Activated naive CD8-positive, alpha-beta T cell treated with anti-CD3 and anti-CD28 coated beads for 36 hours (primary cell): ENCODE results near the gene SEMA4A. TPM values are rescaled to one million over a fixed set of nuclear protein-coding genes. Genes with fewer than 3 reads are reported as not detected.
"Not testable (repeated sequence)": the region's sequence is repeated elsewhere in the genome, so short reads cannot be mapped to it uniquely, and the experiment has no call there.

ENCODE experiments used
- DNase-seq: peaks from one replicate; pipeline ENCODE4 v3.0.0; 2021
- H3K27ac Mint-ChIP-seq: one replicate; pipeline ENCODE4 v1.8.0; 2022; ENCODE audit warnings: mild to moderate bottlenecking, moderate library complexity, mixed read lengths
- H3K27me3 Mint-ChIP-seq: one replicate; pipeline ENCODE4 v1.8.0; 2022; ENCODE audit warnings: mild to moderate bottlenecking, mixed read lengths
- H3K36me3 Mint-ChIP-seq: one replicate; pipeline ENCODE4 v1.8.0; 2021; ENCODE audit warnings: mild to moderate bottlenecking, mixed read lengths
- H3K4me1 Mint-ChIP-seq: one replicate; pipeline ENCODE4 v1.8.0; 2021; ENCODE audit warnings: mixed read lengths
- H3K4me3 Mint-ChIP-seq: one replicate; pipeline ENCODE4 v1.8.0; 2022; ENCODE audit warnings: mild to moderate bottlenecking, moderate library complexity, mixed read lengths
- H3K9me3 Mint-ChIP-seq: one replicate; pipeline ENCODE4 v1.8.0; 2022; ENCODE audit warnings: mixed read lengths
- total RNA-seq, 2 experiments: library from RNA; stranded (reverse); gene quantifications; one replicate each; pipeline ENCODE4 v1.2.3, GENCODE V29; 2021

The SEMA4A gene
- total RNA-seq, 2 experiments from 2014 or later, result 13.2 to 16.1 TPM

DNA sequence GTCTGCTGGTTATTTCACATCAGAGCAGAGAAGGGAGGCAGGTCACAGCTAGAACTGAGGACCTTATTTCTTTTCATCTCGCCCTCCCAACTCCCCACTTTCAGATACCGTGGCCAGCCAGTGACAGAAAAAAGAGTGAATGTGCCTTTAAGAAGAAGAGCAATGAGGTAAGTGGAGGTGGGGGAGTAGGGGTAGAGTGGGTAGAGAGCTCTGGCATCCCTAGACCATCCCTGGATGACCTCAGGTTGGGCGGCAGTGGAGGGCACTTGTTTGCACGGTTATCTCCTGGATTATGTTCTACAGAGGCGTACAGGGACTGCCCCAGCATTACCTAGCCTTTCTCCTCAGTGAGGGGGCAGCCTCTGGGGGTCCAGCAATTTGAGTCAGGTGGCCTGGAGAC is 4.6 kb downstream of the SEMA4A start:
- Mint-ChIP-seq H3K36me3 (peaks cover 4% of the 10 kb centered on the region), H3K4me3 (no peak overlapping the region), H3K27me3 (peaks cover 3% of the 10 kb centered on the region), H3K27ac (no peak overlapping the region), H3K4me1 (peaks cover 43% of the 10 kb centered on the region), H3K9me3 (no peaks in the 10 kb centered on the region)
- no peak for DNase-seq

DNA sequence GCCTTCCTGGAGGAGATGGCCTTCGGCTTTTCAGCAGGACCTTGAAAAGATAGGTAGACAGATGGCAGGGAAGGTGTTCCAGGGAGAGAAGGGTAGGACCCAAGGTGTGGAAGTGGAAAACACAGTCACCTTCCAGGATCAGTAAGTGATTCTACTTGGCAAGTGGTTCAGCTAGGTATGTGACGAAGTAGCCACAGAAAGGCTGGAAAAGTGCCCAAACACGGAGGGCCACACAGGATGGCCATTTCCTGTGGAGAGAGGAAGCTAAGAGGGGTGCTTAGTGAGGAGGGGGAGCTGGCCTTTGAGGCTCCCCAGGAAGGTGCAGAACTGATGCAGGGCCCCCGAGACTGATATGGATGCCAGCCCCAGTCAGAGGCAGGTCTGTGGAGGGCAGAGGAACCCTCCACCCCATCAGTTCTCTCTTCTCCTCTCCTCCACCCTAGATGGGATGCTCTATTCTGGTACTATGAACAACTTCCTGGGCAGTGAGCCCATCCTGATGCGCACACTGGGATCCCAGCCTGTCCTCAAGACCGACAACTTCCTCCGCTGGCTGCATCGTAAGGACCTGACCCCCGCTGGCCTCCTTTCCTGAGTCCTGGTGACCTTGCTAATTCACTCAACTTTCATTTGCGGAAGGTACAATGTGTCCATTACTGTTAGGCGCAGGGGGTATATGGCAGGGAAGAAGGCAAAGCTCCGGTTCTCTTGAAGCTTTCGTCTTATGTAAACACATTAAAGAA is 6.8 kb downstream of the SEMA4A start:
- Mint-ChIP-seq H3K27me3 (peaks cover 3% of the 10 kb centered on the region), H3K4me1 (peaks cover 28% of the 10 kb centered on the region), H3K36me3 (peaks cover 11% of the 10 kb centered on the region), H3K4me3 (peak overlapping the region; percentile 41), H3K27ac (no peak overlapping the region), H3K9me3 (peaks cover 3% of the 10 kb centered on the region)
- DNase-seq, result no peak

DNA sequence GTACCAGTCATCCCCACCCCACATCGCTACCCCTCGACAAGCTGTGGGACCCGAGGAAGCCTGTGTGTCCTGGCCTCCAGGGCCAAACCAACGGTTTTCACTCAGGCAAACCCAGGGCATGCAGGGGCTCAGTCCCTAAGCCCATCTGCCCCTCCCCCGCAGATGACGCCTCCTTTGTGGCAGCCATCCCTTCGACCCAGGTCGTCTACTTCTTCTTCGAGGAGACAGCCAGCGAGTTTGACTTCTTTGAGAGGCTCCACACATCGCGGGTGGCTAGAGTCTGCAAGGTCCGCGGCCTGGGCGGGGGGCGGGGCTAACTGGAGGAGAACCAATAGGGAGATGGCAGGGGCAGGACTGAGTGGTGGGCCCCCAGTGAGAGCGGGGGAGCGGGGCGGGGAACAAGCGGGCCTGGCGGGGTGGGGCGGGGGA is 7.4 kb downstream of the SEMA4A start:
- peaks cover 5% of the 10 kb centered on the region for H3K9me3 Mint-ChIP-seq
- H3K36me3 Mint-ChIP-seq, result peaks cover 13% of the 10 kb centered on the region
- peak overlapping the region; percentile 41 for H3K4me3 Mint-ChIP-seq
- peaks cover 26% of the 10 kb centered on the region for H3K4me1 Mint-ChIP-seq
- peaks cover 3% of the 10 kb centered on the region for H3K27me3 Mint-ChIP-seq
- no peak overlapping the region for H3K27ac Mint-ChIP-seq
- peak; percentile 55 for DNase-seq

DNA sequence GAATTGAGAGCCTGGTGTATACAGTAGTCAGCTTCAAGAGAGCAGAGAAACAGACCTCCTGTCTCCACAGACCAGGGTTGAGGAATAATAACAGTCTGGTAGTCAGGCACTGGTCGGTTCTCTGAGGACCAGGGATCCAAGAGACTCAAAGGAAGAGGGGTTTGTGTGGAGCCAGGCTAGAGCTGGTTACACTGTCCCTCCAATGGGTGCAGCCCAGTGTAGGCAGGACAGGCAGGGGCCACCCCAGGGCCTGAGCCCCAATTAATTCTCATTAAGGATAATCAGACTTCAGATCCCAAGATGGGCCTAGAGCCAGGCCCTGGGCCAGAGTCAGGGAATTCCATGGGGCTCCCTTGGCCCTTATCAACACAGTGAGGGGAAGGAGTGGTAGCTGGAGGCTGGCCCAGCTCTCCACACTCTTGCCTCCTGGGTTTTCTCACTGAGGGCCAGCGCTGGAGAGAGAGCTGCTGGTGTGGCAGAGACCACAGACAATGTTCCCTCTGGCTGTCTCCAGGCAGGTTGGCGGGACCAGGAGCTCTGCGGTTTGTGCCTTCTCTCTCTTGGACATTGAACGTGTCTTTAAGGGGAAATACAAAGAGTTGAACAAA is 9.1 kb downstream of the SEMA4A start:
- no peak for DNase-seq
- Mint-ChIP-seq H3K36me3 (peaks cover 18% of the 10 kb centered on the region), H3K4me1 (peaks cover 16% of the 10 kb centered on the region), H3K27me3 (no peaks in the 10 kb centered on the region), H3K9me3 (peaks cover 5% of the 10 kb centered on the region), H3K27ac (no peak overlapping the region), H3K4me3 (no peak overlapping the region)

DNA sequence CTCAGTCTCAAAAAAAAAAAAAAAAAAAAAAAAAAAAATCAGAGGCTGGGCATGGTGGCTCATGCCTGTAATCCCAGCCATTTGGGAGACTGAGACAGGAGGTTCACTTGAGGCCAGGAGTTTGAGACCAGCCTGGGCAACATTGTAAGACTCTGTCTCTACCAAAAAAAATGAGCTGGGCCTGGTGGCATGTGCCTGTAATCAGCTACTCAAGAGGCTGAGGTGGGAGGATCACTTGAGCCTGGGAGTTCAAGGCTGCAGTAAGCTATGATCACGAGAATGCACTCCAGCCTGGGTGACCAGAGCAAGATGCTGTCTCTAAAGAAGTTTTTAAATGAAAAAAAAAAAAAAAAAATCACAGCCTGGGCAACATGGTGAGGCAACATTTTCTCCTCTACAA is 10.3 kb downstream of the SEMA4A start:
- DNase-seq, result no peak
- Mint-ChIP-seq H3K27ac (no peak overlapping the region), H3K4me3 (no peak overlapping the region), H3K27me3 (no peaks in the 10 kb centered on the region), H3K36me3 (peaks cover 19% of the 10 kb centered on the region), H3K9me3 (peaks cover 5% of the 10 kb centered on the region), H3K4me1 (peaks cover 16% of the 10 kb centered on the region)

DNA sequence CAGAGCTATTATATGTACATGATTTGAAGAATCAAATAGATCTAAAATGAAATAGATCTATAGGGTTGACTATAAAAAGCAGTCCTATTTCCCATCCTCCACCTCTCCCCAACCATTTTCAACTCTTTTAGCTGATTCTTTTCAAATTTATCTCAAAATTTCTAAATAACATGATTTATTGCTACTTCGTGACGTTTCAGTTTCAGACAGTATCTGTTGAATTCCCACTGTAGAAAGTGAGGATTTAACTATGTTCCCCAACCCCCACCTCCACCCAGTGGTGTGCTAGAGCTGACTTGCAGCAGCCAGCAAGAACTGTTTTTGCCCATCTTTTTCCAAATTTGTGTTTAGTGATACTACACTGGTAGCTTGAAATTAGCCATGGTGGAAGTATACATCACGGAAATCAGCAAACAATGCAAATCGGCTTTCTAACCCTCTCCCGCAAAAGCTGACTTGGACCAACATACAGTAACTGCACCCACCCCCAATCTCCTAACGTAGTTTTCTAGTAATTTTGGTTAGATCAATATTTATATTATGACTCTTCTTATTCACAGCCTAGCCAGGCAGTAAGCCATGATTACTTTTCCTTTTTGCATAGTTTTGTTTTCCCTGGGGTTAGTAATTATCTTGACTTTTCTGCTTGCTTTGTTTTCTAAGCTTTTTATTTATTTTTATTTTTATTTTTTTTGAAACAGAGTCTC is 10.9 kb downstream of the SEMA4A start:
- Mint-ChIP-seq H3K27ac (no peak overlapping the region), H3K4me3 (no peak overlapping the region), H3K4me1 (peaks cover 15% of the 10 kb centered on the region), H3K36me3 (peaks cover 19% of the 10 kb centered on the region), H3K9me3 (peaks cover 5% of the 10 kb centered on the region), H3K27me3 (no peaks in the 10 kb centered on the region)
- no peak for DNase-seq

DNA sequence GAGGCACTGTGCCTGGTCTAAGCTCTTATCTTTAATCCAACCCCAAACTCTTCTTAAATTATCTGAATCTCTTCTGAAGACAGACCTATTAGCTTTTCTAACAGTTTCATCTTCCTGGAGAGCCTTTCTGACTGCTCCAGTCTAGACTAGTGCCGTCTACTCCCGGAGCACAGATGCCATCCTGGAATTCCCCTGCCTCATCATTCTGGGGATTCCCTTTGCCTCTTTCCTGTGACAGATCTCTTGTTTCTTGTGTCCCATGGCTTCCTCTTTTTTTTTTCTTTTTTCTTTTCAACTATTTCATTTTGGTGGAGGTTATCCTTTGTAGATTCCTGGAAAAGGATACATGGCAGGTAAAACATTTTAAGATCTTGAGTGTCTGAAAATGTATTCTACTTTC is 11.7 kb downstream of the SEMA4A start:
- H3K4me3 Mint-ChIP-seq, result no peak overlapping the region
- peaks cover 5% of the 10 kb centered on the region for H3K9me3 Mint-ChIP-seq
- H3K4me1 Mint-ChIP-seq, result peaks cover 15% of the 10 kb centered on the region
- no peak for DNase-seq
- H3K27me3 Mint-ChIP-seq, result no peaks in the 10 kb centered on the region
- H3K36me3 Mint-ChIP-seq, result peaks cover 19% of the 10 kb centered on the region
- no peak overlapping the region for H3K27ac Mint-ChIP-seq

DNA sequence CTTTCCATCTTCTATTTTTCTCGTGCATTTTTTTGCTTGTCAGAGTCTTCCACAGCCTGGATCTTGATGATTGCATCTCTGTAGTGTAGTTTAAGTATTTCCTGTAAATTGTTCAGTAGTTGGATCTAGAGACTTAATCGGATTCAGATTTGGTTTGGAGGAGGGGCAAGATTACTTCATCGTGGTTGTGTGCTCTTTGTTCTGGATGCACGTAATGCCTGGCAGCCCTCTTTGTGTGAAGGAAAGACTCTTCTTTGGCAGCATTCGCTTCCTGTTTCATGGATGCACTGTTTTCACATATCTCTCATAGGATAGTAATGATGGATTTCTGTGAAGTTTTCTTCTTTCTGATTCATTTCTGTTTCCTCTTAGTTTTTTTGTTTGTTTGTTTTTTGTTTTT is 14.2 kb downstream of the SEMA4A start:
- DNase-seq, result no peak
- Mint-ChIP-seq H3K27me3 (no peaks in the 10 kb centered on the region), H3K4me1 (peaks cover 3% of the 10 kb centered on the region), H3K27ac (no peak overlapping the region), H3K4me3 (no peak overlapping the region), H3K9me3 (peaks cover 5% of the 10 kb centered on the region), H3K36me3 (peaks cover 16% of the 10 kb centered on the region)

DNA sequence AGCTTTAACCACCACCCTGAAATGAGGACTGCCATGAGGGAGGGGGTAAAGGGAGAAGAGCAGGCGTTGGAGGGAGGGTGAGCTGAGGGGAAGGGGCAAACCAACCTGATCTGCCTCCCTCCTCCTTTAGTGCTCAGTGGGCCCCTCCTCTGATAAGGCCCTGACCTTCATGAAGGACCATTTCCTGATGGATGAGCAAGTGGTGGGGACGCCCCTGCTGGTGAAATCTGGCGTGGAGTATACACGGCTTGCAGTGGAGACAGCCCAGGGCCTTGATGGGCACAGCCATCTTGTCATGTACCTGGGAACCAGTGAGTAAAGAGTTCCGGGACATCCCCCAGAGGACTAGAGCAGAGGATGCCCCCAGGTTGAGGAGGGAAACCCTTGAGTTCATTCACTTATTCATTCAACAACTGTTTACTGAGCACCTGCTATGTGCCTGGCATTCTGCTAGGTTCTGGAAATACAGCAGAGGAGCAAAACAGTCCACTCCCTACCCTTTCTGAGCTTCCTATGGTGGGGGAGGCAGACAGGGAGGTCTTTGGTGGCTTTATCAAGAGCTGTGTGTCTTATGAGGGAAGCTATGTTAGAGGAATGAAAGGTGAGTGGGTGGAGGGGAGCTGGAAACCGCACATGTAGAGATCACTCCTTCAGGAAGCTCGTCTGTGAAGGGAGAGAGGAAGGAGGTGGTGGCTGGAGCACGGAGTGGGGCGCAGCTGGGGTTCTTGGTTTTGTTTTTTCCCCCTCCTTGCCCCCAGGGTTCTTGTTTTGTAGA is 19.5 kb downstream of the SEMA4A start:
- H3K36me3 Mint-ChIP-seq, result peaks cover 3% of the 10 kb centered on the region
- no peak overlapping the region for H3K27ac Mint-ChIP-seq
- no peak for DNase-seq
- H3K9me3 Mint-ChIP-seq, result no peaks in the 10 kb centered on the region
- H3K4me1 Mint-ChIP-seq, result peaks cover 11% of the 10 kb centered on the region
- no peaks in the 10 kb centered on the region for H3K27me3 Mint-ChIP-seq
- no peak overlapping the region for H3K4me3 Mint-ChIP-seq

DNA sequence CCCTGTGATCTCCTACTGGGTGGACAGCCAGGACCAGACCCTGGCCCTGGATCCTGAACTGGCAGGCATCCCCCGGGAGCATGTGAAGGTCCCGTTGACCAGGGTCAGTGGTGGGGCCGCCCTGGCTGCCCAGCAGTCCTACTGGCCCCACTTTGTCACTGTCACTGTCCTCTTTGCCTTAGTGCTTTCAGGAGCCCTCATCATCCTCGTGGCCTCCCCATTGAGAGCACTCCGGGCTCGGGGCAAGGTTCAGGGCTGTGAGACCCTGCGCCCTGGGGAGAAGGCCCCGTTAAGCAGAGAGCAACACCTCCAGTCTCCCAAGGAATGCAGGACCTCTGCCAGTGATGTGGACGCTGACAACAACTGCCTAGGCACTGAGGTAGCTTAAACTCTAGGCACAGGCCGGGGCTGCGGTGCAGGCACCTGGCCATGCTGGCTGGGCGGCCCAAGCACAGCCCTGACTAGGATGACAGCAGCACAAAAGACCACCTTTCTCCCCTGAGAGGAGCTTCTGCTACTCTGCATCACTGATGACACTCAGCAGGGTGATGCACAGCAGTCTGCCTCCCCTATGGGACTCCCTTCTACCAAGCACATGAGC is 23.3 kb downstream of the SEMA4A start:
- DNase-seq, result no peak
- Mint-ChIP-seq H3K4me1 (peaks cover 20% of the 10 kb centered on the region), H3K4me3 (no peak overlapping the region), H3K27ac (no peak overlapping the region), H3K9me3 (no peaks in the 10 kb centered on the region), H3K36me3 (peaks cover 8% of the 10 kb centered on the region), H3K27me3 (no peaks in the 10 kb centered on the region)

DNA sequence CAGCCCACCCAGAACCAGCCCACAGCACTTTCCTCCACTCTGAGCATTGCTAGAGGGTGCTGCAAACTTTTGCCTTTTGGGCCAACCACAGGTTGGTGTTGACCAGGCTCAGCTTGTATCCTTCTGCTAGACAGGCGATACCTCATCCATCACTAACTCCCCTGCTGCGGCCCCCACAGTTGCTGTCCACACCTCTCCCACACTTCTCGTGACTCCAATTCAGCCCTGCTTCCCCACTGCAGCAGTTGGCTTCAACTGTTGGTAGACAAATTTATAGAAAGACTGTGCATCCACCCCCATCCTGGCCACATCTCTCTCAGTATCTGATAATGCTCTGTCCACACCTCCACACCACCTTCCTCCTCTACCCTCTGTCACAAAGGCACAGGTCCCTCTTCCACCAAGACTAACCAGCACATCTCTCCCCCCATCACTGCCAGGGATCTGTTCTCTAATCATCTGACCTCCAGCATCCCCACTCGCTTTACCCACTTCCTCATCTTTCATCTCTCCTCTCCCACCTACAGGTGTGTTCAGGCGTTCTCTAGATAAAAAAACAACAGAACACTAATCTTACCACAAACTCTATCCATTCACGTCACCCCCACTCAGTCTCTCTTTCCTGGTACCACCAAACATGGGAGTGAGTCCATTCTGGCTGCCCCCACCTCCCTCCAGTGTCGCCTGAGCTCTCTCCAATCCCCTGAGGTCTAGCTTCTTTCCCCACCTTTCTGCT is 24.7 kb downstream of the SEMA4A start:
- Mint-ChIP-seq H3K27ac (peak overlapping the region; percentile 55), H3K9me3 (no peaks in the 10 kb centered on the region), H3K4me3 (peak overlapping the region; percentile 3), H3K36me3 (peaks cover 8% of the 10 kb centered on the region), H3K4me1 (peaks cover 16% of the 10 kb centered on the region), H3K27me3 (no peaks in the 10 kb centered on the region)
- DNase-seq, result no peak

DNA sequence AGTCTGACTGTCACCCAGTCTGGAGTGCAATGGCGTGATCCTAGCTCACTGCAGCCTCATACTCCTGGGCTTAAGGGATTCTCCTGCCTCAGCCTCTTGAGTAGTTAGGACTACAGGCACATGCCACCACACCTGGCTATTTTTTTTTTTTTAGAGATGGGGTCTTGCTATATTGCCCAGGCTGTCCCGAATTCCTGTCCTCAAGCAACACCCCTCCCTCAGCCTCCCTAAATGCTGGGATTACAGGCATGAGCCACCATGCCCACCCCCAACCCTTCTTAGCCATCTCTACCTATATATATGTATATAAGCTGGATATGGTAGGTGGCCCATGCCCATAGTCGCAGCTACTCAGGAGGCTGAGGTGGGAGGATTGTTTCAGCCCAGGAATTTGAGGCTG is 27.1 kb downstream of the SEMA4A start:
- peaks cover 6% of the 10 kb centered on the region for H3K36me3 Mint-ChIP-seq
- no peak overlapping the region for H3K27ac Mint-ChIP-seq
- no peak for DNase-seq
- no peaks in the 10 kb centered on the region for H3K9me3 Mint-ChIP-seq
- H3K4me3 Mint-ChIP-seq, result no peak overlapping the region
- peaks cover 10% of the 10 kb centered on the region for H3K4me1 Mint-ChIP-seq
- H3K27me3 Mint-ChIP-seq, result no peaks in the 10 kb centered on the region

DNA sequence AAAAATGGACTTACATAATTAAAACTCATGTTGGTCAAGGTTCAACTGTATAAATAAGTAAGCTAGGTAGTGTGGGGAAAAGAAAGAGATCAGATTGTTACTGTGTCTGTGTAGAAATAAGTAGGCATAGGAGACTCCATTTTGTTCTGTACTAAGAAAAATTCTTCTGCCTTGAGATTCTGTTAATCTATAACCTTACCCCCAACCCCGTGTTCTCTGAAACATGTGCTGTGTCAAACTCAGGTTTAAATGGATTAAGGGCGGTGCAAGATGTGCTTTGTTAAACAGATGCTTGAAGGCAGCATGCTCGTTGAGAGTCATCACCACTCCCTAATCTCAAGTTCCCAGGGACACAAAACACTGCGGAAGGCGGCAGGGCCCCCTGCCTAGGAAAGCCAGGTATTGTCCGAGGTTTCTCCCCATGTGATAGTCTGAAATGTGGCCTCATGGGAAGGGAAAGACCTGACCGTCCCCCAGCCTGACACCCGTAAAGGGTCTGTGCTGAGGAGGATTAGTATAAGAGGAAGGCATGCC is 28.1 kb downstream of the SEMA4A start:
- H3K9me3 Mint-ChIP-seq, H3K36me3 Mint-ChIP-seq, H3K4me3 Mint-ChIP-seq, DNase-seq, H3K27ac Mint-ChIP-seq, H3K27me3 Mint-ChIP-seq: not testable (repeated sequence)
- peaks cover 13% of the 10 kb centered on the region for H3K4me1 Mint-ChIP-seq
